AG09309 (cell line): ENCODE measurements around the gene SMG6.

Source experiments
- DNase-seq: peaks from one replicate; pipeline ENCODE4 v3.0.0-alpha.2; 2010; ENCODE audit warnings: low read depth
- H3K4me3 ChIP-seq: 2 replicates; pipeline ENCODE4 v1.5.1; 2011; ENCODE audit warnings: mild to moderate bottlenecking, low read depth, low read length, moderate library complexity; ENCODE audit not compliant: control insufficient read depth
- TF ChIP-seq, protein P1 (sequence below): IDR thresholded peaks from 2 replicates; pipeline ENCODE4 v1.5.1; 2011; ENCODE audit warnings: mild to moderate bottlenecking, low read depth, low read length, inconsistent platforms; ENCODE audit not compliant: insufficient read depth, control insufficient read depth; ENCODE audit errors: missing control alignments

SMG6 gene

DNA sequence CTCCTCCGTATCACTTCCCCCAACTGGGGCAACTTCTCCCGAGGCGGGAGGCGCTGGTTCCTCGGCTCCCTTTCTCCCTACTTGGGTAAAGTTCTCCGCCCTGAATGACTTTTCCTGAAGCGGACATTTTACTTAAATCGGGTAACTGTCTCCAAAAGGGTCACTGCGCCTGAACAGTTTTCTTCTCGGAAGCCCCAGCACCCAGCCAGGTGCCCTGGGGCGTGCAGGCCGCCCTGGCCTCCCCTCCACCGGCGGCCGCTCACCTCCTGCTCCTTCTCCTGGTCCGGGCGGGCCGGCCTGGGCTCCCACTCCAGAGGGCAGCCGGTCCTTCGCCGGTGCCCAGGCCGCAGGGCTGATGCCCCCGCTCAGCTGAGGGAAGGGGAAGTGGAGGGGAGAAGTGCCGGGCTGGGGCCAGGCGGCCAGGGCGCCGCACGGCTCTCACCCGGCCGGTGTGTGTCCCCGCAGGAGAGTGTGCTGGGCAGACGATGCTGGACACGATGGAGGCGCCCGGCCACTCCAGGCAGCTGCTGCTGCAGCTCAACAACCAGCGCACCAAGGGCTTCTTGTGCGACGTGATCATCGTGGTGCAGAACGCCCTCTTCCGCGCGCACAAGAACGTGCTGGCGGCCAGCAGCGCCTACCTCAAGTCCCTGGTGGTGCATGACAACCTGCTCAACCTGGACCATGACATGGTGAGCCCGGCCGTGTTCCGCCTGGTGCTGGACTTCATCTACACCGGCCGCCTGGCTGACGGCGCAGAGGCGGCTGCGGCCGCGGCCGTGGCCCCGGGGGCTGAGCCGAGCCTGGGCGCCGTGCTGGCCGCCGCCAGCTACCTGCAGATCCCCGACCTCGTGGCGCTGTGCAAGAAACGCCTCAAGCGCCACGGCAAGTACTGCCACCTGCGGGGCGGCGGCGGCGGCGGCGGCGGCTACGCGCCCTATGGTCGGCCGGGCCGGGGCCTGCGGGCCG lies 247.1 kb downstream of the SMG6 start:
- peak overlapping the region; percentile 55 for H3K4me3 ChIP-seq
- DNase-seq = no peak
- TF ChIP-seq, protein P1, sequence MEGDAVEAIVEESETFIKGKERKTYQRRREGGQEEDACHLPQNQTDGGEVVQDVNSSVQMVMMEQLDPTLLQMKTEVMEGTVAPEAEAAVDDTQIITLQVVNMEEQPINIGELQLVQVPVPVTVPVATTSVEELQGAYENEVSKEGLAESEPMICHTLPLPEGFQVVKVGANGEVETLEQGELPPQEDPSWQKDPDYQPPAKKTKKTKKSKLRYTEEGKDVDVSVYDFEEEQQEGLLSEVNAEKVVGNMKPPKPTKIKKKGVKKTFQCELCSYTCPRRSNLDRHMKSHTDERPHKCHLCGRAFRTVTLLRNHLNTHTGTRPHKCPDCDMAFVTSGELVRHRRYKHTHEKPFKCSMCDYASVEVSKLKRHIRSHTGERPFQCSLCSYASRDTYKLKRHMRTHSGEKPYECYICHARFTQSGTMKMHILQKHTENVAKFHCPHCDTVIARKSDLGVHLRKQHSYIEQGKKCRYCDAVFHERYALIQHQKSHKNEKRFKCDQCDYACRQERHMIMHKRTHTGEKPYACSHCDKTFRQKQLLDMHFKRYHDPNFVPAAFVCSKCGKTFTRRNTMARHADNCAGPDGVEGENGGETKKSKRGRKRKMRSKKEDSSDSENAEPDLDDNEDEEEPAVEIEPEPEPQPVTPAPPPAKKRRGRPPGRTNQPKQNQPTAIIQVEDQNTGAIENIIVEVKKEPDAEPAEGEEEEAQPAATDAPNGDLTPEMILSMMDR = no peak

DNA sequence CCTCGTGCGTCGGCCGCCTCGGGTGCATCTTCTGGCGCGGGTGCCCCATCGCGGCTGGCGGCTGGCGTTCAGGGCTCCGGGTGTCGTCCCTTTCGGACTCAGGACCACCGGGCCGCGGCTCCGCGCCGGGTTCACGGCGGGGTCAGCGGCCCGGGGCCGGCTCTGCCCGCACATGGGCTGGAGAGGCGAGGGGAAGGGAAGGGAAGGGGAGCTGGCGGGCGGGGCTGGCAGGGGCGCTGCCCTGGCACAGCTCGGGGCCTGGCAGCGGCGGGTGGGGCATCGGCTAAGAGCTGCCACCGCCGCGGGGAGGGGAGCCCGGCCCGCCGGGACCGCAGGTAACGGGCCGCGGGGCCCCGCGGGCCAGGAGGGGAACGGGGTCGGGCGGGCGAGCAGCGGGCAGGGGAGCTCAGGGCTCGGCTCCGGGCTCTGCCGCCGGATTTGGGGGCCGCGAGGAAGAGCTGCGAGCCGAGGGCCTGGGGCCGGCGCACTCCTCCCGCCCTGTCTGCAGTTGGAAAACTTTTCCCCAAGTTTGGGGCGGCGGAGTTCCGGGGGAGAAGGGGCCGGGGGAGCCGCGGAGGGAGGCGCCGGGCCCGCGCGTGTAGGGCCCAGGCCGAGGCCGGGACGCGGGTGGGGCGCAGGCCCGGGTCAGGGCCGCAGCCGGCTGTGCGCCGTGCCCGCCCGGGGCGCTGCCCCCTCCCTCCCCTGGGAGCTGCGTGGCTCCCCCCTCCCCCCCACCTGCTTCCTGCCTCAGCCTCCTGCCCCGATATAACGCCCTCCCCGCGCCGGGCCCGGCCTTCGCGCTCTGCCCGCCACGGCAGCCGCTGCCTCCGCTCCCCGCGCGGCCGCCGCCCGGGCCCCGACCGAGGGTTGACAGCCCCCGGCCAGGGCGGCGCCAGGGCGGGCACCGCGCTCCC lies 248.0 kb downstream of the SMG6 start:
- DNase-seq = no peak
- peak overlapping the region; percentile 55 for H3K4me3 ChIP-seq

DNA sequence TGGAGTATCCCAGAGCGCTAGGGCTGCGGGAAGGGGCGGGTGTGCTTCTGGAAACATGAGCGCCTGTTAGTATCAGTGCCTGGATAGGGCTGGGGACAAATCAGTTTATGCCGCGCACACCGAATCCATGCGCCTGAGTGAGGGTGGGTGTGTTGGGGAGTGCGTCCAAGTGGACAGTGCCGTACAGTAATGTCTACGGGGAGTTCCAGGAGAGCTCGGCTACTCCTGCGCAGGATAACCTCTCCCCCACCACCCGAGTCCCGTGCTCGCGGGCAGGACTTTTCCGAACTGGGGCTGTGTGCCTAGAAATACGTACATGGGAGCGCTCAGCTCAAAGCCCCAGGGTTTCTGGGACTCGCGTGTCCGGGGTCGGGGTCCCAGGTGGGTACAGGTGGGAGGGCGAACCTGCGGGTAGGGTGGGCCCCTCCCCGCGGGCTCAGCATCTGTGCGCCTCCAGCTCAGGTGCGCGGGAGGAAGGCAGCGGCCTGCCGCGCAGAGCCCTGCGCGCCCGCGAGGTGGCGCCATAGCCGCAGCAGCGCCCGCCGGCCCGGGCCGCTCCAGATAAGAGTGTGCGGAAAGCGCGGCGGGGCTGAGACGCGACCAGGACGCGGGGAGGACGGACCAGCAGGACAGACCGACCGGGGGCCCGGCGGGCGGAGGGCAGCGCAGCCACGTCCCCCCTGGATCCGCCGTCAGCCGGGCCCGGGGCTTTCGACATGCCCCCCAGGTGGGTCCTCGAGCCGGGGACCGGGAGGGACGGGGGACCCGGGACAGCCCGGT lies 248.9 kb downstream of the SMG6 start, which contains the start of gene HIC1:
Gene HIC1 (plus strand): TSS at position 592 of the 780 bp plus-strand sequence. CDS start 1,588 bp downstream, outside the sequence.
- TF ChIP-seq, protein P1 = peak; percentile 54
- H3K4me3 ChIP-seq = peak within 1 kb of the TSS; percentile 55
- no peak for DNase-seq

More for the DNA sequence above, 248.0 kb downstream of the SMG6 start:
- TF ChIP-seq, protein P1 = no peak

DNA sequence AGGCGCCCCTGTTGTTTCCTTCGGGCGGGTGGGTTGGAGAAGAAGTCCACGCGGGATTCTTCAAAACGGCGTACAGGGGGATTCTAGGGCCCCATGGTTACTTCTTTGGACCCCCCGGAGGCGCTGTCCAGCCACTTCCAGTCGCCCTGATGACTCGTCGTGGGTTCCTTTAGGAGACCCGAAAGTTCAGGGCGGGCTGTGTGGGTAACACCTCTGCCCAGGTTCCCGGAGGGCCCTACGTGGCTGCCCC lies 249.4 kb downstream of the SMG6 start:
- DNase-seq = no peak
- TF ChIP-seq, protein P1 = no peak
- H3K4me3 ChIP-seq = peak overlapping the region; percentile 55

DNA sequence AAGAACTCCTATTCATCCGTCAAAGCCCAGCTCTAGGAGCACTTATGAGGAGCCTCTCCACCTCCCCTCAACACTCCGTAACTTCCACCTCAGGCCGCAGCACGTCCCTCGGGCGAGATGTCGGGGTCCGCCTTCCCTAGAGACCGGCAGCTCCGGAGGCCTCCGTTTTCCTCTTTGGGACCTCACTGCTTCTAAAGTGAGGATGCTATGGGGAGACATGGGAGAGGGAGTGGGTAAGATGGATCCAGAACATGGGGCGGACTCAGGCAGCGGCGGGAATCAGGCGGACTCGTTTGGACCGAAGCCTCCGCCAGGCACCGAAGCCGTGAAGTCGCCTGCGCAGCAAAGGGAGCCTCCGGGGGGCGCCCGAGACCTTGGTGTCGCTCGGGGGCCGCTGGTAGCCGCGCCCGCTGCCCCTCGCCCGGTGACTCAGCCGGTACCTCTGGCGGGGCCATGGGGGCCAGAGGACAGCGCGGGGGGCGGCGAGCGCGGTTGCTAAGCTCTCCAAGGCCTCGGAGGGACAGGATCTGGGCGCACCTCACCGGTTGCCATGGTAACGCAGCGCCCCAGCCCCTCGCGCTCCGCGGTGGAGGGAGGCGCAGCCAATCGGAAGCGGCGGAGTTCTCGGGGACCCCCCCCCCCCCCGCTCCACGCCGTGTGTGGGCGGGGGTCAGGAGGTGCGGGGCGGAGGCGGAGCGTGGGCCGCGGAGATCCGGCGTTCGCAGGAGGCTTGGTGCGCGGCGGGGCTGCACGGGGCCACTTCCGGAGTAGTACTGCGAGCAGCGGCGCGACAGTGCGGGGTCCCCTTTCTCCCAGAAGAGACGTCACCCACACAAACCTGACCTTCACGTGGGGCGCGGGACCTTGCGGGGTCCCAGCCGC lies 250.0 kb downstream of the SMG6 start:
- H3K4me3 ChIP-seq = peak overlapping the region; percentile 55
- DNase-seq = no peak
- TF ChIP-seq, protein P1 = peak; percentile 63
